Right lobe of liver (tissue), 4 donors: ENCODE data around the gene FAM149A.

ENCODE experiments used
- POLR2A ChIP-seq: fragments of 450-650 bp; IDR thresholded peaks from one replicate; pipeline ENCODE4 v1.6.1; 2017; ENCODE audit warnings: antibody characterized with exemption, mild to moderate bottlenecking
- TF ChIP-seq, protein P1 (sequence below), 4 donors: fragments of 200-600 bp in 3 of 4; fragments of 450-650 bp in 1 of 4; IDR thresholded peaks; one replicate each; pipeline versions ENCODE4 v1.5.1 to v1.8.0; 2016 to 2022; ENCODE audit warnings: antibody characterized with exemption in 4 of 4, mild to moderate bottlenecking in 2 of 4
- donor health status: DM: no; HTN: no; CAD: no.
- donor health status: DM: no; HTN: no; CAD: no.
- donor health status: DM: no; HTN: yes; CAD: no.

DNA sequence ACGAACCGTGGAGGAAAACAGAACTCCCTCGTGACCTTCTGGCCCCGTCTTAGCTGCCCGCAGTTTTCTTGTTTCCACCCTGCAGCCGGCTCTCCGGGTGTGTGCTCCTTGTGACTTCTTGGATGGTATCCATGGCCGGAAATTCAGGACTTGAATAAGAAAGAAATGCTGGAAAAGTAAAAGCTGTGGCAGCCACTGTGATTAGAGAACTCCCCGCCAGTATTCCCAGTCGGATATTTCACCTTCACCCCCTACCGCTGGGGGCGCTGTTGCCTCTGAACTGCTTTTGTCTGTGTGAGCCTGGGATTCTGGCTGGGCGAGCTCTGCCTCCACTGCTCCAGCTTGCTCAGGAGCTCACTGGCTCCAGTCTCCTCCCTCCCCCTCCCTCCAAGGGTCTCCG, 45.4 kb downstream of the FAM149A start:
- TF ChIP-seq, protein P1, sequence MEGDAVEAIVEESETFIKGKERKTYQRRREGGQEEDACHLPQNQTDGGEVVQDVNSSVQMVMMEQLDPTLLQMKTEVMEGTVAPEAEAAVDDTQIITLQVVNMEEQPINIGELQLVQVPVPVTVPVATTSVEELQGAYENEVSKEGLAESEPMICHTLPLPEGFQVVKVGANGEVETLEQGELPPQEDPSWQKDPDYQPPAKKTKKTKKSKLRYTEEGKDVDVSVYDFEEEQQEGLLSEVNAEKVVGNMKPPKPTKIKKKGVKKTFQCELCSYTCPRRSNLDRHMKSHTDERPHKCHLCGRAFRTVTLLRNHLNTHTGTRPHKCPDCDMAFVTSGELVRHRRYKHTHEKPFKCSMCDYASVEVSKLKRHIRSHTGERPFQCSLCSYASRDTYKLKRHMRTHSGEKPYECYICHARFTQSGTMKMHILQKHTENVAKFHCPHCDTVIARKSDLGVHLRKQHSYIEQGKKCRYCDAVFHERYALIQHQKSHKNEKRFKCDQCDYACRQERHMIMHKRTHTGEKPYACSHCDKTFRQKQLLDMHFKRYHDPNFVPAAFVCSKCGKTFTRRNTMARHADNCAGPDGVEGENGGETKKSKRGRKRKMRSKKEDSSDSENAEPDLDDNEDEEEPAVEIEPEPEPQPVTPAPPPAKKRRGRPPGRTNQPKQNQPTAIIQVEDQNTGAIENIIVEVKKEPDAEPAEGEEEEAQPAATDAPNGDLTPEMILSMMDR (IDR thresholded peaks at IDR 0.05), result peak in 3 of 4 donors; percentile 31 to 63 (median 55)
- TF ChIP-seq POLR2A, result no peak
